Vagina (tissue), 2 donors: ENCODE results near the gene TSPAN32.

Source experiments
- POLR2A ChIP-seq, 2 donors: fragments of 450-650 bp; IDR thresholded peaks; one replicate each; pipeline ENCODE4 v1.6.1; 2017; ENCODE audit warnings: antibody characterized with exemption in 2 of 2, mild to moderate bottlenecking in 2 of 2, moderate library complexity in 2 of 2
- POLR2AphosphoS5 ChIP-seq, 2 donors: sonication (generic); formaldehyde crosslinking; IDR thresholded peaks; one replicate each; pipeline ENCODE4 v1.9.0; 2017; ENCODE audit warnings: antibody characterized with exemption in 2 of 2, mild to moderate bottlenecking in 2 of 2, low read depth in 1 of 2; ENCODE audit not compliant: insufficient read depth in 1 of 2
- TF ChIP-seq, protein P1 (sequence below), 3 experiments: fragments of 450-650 bp in 2 of 3; fragments of 200-600 bp in 1 of 3; sonication (generic) in 1 of 3; IDR thresholded peaks; one replicate each; pipeline ENCODE4 v1.5.1; 2017 to 2019; ENCODE audit warnings: antibody characterized with exemption in 3 of 3, mild to moderate bottlenecking in 2 of 3, moderate library complexity in 2 of 3

DNA sequence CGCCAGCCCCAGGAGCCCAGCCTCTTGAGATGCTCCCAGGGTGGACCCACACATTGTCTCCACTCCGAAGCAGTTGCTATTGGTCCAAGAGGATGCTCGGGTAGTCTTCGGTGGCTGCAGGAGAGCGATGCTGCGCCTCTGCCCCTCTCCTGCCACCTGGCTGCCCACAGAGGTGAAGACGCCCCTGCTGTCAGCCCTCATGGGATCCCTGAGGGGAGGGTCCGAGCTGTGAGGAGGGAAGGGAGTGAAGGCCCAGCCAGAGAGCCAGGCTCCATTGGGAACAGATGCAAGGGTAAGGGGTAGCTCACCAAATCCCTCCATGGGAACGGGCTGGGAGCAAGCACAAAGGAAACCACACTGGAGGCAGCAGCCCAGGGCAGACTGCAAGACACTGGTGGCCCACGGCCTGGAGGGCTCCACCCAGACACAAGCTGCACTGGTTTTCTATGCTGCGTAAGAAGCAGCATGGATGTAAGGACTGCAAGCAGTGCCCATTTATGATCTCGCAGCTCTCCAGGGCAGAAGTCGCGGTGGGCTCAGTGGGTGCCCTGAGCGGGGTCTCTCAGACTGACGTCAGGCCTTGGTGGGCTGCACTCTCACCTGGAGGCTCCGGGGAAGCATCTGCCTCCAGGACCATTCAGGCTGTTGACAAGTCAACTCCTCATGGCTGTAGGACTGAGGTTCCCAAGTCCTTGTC lies 15.7 kb downstream of the TSPAN32 start:
- TF ChIP-seq, protein P1, sequence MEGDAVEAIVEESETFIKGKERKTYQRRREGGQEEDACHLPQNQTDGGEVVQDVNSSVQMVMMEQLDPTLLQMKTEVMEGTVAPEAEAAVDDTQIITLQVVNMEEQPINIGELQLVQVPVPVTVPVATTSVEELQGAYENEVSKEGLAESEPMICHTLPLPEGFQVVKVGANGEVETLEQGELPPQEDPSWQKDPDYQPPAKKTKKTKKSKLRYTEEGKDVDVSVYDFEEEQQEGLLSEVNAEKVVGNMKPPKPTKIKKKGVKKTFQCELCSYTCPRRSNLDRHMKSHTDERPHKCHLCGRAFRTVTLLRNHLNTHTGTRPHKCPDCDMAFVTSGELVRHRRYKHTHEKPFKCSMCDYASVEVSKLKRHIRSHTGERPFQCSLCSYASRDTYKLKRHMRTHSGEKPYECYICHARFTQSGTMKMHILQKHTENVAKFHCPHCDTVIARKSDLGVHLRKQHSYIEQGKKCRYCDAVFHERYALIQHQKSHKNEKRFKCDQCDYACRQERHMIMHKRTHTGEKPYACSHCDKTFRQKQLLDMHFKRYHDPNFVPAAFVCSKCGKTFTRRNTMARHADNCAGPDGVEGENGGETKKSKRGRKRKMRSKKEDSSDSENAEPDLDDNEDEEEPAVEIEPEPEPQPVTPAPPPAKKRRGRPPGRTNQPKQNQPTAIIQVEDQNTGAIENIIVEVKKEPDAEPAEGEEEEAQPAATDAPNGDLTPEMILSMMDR (IDR thresholded peaks at IDR 0.05), result no peak
- TF ChIP-seq POLR2AphosphoS5 (IDR thresholded peaks at IDR 0.05; ENCODE audit: insufficient read depth in 1 of 2, low read depth in 1 of 2) (no peak), POLR2A (IDR thresholded peaks at IDR 0.05) (no peak)
